Stimulated activated CD4-positive, alpha-beta T cell treated with anti-CD3 and anti-CD28 coated beads, Interleukin-4, amount 100 ng/mL, for 24 hours (primary cell): Measurements from ENCODE around the gene CACNG5.

ENCODE experiments used
- DNase-seq: peaks from one replicate; pipeline ENCODE4 v3.0.0-alpha.2; 2020

The CACNG5 gene, protein sequence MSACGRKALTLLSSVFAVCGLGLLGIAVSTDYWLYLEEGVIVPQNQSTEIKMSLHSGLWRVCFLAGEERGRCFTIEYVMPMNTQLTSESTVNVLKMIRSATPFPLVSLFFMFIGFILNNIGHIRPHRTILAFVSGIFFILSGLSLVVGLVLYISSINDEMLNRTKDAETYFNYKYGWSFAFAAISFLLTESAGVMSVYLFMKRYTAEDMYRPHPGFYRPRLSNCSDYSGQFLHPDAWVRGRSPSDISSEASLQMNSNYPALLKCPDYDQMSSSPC

GRCh38 chr17:66834919-66835454 lies at the start of gene CACNG5:
Gene CACNG5, plus strand, starts transcription at chr17:66835117. Its CDS starts 42,216 bp downstream, at chr17:66877333.
- no peak for DNase-seq

GRCh38 chr17:66786107-66786506 lies 48.8 kb upstream of the CACNG5 start:
- no peak for DNase-seq

DNA sequence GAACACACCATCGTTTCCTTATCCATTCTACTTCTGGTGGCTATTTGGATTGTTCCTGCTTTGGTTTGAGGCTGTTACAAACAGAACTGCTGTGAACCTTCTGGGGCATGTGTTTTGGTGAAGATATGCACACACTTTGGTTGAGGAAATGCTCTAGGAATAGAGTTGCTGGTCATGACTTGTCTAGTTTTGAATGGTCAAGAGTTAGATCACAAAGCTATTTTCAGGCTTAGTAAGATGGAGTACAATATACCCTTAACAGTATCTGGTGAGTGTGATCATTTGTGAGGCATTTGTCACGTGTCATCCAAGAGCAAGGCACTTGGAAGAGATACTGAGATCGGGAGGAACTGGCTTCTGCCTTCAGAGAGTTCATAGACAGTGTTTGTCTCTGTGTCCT lies 47.0 kb upstream of the CACNG5 start:
- no peak for DNase-seq

GRCh38 chr17:66789093-66789492 lies 45.8 kb upstream of the CACNG5 start:
- DNase-seq, result no peak

DNA sequence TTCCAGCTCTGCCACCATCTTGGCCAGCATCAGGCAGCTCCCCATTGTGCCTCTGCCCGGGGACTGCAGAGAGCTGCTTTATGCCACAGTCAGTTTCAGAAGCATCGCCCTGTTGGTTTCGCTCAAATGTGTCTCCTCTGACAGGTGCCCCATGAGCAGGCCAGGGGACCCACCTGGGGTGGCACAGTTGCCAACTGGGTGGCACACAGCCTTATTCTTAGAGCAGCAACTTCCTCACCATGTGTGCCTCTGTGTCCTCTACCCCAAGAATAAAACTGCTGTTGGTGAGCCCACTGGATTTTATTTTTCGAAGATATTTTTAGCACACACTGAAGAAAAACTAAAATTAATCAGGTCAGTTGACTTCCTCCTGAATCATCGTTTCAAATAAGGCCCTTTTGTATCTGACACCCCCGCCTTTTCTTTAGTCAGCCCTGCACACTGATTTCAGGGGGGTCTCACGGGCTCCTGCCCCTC lies 44.9 kb upstream of the CACNG5 start:
- DNase-seq, result no peak

DNA sequence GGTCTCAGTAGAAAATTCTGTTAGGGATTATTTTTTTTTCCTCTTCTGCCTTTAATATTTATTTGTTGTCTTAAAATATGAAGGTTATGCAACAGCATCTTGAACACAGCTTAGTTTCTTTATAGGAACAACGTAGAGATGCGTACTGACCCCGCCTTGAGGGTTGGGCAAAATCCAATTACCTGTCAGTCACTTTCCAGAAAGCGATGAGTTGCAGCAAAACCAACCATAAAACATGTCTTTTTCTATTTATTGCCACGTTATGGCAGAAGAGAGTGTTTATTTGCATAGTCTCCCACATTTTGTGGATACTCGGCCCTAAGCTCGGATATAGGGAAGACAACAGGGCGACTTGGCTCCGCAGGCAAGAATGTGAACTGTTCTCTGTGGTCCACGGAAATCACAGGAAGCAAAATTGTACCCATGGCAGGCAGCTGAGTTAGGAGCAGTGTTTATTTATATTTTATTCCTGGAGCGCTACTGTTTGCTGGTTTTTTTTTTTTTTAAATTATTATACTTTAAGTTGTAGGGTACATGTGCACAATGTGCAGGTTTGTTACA lies 44.3 kb upstream of the CACNG5 start:
- no peak for DNase-seq

DNA sequence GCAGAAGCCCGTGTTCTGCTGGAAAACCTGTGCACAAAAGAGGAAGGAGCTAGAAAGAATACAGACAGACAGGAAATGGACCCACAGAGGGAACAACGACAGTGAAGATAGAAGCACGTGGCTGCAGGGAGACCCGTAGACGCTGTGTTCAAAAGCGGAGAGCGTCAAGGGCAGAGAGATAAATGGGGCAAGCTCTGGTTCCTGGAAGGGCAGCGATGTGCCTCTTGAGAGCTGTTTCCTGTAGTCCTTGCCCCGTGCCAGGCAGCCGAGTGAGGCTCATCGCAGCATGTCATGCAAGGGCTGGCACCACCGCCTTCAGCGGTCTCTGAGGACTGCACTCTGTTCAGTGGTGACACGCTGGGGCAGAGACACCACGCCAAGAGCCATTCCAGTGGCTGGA lies 43.6 kb upstream of the CACNG5 start:
- DNase-seq, result no peak

GRCh38 chr17:66793814-66794213 lies 41.1 kb upstream of the CACNG5 start:
- DNase-seq, result no peak

DNA sequence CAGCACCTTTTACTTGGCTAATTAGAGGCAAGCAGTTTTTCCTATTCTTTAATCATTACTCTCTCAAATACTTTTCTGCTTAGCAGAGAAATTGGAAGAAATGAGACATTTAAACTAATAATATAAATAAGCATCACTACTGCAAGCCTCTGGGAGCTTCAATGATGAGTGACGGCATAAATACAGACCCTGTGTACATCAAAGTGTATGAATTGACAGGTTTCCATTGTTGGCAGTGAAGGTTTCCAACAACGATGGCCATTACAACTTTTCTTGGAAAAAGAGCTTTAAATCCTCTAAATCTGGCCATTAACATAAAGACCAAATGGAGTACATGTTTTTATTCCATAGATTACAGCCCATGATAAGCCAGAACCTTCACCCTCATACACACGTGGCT lies 39.4 kb upstream of the CACNG5 start:
- no peak for DNase-seq

GRCh38 chr17:66799849-66800537 lies 34.9 kb upstream of the CACNG5 start:
- DNase-seq, result no peak

- no peak for DNase-seq
These were observed 31.4 kb upstream of the CACNG5 start for GRCh38 chr17:66803474-66803951.

GRCh38 chr17:66805567-66805966 lies 29.4 kb upstream of the CACNG5 start:
- DNase-seq, result no peak

GRCh38 chr17:66807182-66807581 lies 27.7 kb upstream of the CACNG5 start:
- no peak for DNase-seq

DNA sequence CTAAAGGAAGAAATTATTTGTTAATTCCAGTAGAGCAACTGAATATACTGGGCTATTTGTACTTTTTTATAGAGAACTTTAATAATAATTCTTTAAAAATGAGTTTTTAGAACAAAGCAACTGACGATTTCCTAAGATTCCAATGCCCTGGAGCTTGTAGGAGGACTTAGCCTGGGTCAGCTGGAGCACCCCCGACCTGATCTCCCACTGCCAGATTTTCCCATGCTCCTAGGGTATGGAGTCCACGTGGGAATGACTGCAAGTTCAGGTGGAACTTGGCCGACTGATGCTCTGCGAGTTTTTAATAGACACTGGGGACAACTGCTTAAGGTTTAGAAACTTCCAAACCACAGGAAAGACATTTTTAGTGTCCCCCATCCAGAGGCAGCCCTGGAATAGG lies 25.5 kb upstream of the CACNG5 start:
- DNase-seq, result no peak

DNA sequence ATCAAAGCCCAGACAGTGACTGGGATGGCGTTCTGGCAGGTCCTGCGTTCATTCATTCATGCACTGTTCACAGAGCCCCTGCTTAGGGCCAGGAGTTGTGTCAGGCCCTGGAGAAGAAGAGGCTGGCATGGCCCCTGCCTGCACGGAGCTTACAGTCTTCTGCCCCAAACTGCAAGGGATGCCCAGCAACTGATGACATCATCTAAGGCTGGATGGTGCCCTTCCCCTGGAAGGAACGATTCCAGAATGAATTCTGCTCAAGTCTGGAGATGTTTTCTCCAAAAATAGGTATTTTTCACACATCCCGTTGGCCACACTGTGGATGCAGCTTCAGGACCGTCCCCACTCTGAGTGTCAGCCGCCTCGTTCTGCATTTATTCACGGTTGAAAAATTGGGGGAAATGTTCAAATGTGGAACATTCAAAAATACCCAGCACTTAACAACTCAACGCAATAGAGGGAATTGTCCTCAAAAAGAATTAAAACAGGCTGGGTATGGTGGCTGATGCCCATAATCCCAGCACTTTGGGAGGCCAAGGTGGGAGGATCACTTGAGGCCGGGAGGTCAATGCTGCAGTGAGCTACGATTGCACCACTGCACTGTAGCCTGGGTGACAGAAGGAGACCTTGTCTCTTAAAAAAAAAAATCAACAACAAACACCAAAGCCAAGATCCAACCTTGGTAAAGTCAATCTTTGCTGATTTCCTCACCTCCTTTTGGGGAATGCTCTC lies 23.8 kb upstream of the CACNG5 start:
- DNase-seq, result no peak

DNA sequence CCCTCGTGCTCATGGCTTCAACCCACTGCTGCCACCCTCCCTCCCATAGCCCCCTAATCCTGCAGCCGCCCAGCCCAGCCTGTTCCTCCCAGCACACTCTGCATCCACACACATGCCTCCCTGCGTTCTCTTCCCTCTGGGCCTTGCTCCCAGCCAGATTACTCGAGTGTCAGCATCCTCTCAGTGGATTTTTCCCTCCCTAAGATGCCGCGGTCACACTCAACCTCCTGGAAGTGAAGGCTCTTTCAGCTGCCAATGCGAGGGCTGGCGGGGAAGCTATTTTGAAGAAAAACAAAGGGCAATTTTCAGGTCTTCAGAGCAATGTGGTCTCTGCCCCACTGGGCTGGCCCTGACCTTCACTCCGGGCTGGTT lies 23.2 kb upstream of the CACNG5 start:
- no peak for DNase-seq

GRCh38 chr17:66812571-66812970 lies 22.3 kb upstream of the CACNG5 start:
- DNase-seq, result no peak

GRCh38 chr17:66813296-66813695 lies 21.6 kb upstream of the CACNG5 start:
- DNase-seq, result no peak

DNA sequence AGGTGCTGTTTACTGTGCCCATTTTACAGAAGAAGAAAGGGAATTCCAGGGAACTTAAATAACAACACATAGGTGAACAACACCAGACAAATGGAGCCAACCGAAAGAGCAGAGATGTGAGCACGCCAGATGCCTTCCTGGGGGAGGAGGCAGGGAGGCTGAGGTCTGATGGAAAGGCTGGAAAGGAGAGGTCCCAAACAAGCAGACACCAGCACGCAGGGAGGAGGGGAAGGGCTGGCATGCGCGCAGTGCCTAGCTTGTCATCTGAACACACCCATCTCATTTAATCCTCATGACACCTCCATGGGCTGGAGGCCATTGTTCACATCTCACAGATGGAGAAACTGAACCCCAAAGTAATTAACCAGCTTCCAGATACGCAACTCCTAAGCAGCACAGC lies 20.9 kb upstream of the CACNG5 start:
- no peak for DNase-seq

DNA sequence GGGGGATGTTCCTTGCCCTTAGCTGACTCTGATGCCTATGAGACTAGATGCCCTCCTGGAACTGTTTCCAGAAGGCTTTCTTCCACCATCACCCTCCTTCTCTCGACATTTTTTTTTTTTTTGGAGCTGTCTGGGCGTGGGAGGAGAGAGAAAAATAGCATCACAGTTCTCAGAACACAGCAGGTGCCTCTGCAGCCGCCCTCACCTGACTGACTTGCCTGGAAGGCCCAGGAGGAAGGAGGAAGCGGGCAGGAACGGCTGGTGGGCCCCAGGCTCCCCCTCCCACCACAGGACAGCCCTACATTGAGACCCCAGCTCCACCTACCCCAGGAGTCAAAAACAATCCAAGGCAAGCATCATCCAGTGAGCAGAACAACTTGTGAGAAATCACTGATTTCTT lies 20.3 kb upstream of the CACNG5 start:
- DNase-seq, result no peak

DNA sequence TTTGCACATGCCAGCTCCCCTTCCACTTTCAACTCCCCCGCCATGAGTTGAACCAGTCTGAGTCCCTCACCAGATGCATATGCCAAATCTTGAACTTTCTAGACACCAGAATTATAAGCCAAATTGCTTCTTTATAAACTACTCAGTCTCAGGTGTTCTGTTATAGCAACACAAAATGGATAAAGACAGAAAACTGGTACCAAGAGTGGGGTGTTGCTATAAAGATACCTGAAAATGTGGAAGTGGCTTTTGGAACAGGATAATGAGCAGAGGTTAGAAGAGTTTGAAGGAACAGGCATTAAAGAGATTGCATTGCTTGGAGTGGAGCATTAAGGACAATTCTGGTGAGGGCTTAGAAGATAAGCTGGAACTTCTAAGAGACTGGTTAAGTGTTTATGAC lies 17.2 kb upstream of the CACNG5 start:
- DNase-seq, result no peak

DNA sequence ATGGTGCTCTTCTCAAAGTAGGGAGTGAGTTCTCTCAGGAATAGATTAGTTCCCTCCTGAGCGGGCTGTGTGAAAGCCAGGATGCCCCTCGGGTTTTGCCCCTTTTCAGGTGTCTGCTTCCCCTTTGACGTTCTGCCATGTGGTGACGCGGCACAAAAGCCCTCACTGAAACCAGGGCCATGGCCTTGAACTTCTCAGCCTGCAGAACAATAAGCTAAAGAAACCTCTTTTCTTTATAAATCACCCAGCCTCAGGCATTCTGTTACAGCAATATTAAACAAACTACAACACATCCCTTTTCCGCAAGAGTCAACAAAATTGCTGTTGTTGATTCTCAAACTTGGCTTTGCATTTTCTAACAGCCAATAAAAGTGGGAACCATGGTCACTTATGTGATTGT lies 15.5 kb upstream of the CACNG5 start:
- no peak for DNase-seq

DNA sequence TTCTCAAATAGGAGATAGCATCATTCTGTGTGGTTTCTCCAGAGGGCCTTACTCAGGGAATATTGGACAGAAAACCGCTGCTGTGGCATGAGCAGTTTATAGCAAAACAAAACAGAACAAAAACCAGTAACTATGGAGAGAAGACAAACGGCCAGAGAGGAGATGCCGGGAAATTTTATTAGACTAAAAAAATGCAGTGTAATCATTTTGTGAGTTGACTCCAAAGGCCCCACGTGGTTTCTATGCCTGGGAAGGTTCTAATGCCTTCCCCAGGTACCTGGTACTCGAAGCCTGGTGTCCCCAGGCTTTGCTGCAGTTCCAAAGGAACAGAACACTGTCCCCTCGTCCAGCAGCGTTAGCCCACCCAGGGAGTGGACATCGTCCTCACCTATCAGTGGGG lies 12.9 kb upstream of the CACNG5 start:
- DNase-seq, result no peak
